Fibroblast of peridontal ligament (primary cell): ENCODE measurements around the gene RFTN1.

Experiments used
- DNase-seq: peaks from one replicate; pipeline ENCODE4 v3.0.0-alpha.2; 2010; ENCODE audit errors: extremely low read depth

Gene RFTN1

GRCh38 chr3:16307832-16308531, 205.5 kb downstream of the RFTN1 start:
- no peak for DNase-seq

GRCh38 chr3:16305111-16305541, 208.4 kb downstream of the RFTN1 start:
- DNase-seq: no peak

- no peak for DNase-seq
These were observed 209.2 kb downstream of the RFTN1 start for GRCh38 chr3:16304061-16305010.

- peak; percentile 21 for DNase-seq
These were observed 210.4 kb downstream of the RFTN1 start for GRCh38 chr3:16303037-16303575.

- peak; percentile 29 for DNase-seq
These were observed 211.3 kb downstream of the RFTN1 start for GRCh38 chr3:16302082-16302631.

- no peak for DNase-seq
These were observed 212.0 kb downstream of the RFTN1 start for GRCh38 chr3:16301507-16301906.

- DNase-seq: no peak
These were observed 212.6 kb downstream of the RFTN1 start for GRCh38 chr3:16300881-16301359.

GRCh38 chr3:16300307-16300706, 213.2 kb downstream of the RFTN1 start:
- no peak for DNase-seq

GRCh38 chr3:16299746-16300145, 213.8 kb downstream of the RFTN1 start:
- no peak for DNase-seq

- DNase-seq: peak; percentile 25
These were observed 214.6 kb downstream of the RFTN1 start for GRCh38 chr3:16298891-16299290.

GRCh38 chr3:16297997-16298885, 215.3 kb downstream of the RFTN1 start:
- no peak for DNase-seq

GRCh38 chr3:16295298-16295890, 218.1 kb downstream of the RFTN1 start:
- DNase-seq: no peak

- no peak for DNase-seq
These were observed 218.7 kb downstream of the RFTN1 start for GRCh38 chr3:16294844-16295243.

- DNase-seq: peak; percentile 34
These were observed 222.7 kb downstream of the RFTN1 start for GRCh38 chr3:16290827-16291196.

- DNase-seq: peak; percentile 82
These were observed 223.3 kb downstream of the RFTN1 start for GRCh38 chr3:16290007-16290826.

GRCh38 chr3:16289144-16289889, 224.2 kb downstream of the RFTN1 start:
- DNase-seq: peak; percentile 51

- DNase-seq: peak; percentile 34
These were observed 224.8 kb downstream of the RFTN1 start for GRCh38 chr3:16288664-16289063.

- no peak for DNase-seq
These were observed 226.6 kb downstream of the RFTN1 start for GRCh38 chr3:16286751-16287543.
